ENCODE measurements around the gene TVP23A.

The TVP23A gene

DNA sequence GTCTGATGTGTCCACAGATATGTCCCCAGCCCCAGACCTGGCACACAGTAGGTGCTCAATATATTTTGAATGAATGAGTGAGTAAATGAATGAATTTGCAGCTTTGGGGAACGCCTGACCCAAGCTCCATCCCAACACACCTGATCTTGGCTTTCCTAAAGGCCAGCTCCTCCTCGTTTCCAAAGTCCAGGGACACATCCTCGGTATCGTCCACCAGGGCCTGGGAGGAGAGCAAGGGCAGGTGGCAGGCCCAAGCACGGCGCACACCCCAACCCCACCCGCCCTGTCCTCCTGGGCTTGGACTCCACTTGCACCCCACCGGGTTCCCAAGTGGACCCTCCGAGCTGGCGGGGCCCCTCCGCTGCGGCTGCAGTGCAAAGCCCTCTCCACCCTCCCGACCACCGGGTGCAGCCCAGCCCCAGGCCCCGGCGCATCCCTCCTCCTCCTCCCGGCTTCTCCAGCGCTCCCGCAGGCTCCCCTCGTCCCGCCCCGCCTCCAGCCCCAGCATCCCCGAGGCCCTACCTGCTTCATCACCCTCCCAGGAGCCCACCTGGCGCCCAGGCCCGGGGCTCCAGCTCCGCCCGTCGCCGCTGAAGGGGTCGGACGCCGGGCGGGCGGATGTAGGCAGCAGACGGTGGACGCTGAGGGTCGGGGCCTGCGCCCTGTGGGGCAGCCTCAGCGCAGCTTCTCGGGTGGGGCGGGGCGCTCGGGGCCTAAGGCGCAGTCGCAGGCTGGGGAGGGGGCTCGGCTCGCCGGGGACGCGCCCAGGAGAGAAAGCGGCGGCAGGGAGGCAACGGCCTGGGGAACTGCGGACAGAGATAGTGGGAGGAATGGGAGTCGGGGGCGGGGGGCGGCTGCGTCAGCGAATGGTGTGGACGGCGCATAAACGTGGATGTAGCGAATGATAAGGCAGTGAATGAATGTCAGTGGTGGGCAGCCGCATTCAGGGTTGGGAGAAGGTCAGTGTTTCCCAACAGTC, at the start of gene TVP23A:
TSS of gene TVP23A (minus strand) at position 832 of the 979 bp plus-strand sequence. CDS start at position 531, 301 bp downstream.
- DNase-seq = no peak

DNA sequence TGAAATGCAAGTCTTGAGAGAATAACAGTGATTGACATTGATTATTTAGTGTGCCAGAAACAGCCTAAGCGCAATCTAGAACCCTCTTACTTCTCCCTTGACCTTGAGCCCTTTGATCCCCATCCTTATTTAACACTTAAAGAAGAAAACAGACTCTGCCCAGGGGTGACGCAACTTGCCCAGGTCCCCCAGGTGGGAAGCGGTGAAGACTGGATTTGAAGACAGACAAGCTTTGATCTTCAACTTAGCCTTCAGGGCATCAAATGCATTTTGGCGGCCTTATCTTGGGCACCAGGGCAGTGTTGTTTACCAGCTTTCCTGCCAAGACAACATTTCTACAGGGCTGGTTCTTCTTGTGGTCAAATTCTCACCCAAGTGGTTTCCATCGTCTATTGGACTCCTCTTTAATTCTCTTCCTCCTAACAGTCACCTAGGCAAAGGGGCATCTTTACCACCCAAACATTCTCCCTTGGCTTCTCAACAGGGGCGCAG, 49.6 kb upstream of the TVP23A start:
- DNase-seq = no peak

DNA sequence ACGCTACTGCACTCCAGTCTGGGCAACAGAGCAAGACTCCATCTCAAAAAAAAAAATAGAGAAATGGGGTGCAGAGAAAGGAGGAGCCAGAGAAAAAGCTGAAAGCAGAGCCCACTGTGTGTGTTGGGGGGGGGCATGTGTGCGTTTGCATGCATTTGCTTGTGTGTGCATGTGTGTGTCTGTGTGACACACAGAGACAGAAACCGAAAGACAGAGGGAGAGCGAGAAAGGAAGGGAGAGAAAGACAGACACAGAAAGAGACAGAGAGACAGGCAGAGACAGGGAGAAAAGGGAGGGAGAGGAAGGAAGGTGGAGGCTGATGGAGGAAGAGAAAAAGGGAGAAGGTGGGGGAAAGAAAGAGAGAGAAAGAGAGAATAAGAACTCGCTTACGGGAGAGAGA, 48.6 kb upstream of the TVP23A start:
- no peak for DNase-seq

DNA sequence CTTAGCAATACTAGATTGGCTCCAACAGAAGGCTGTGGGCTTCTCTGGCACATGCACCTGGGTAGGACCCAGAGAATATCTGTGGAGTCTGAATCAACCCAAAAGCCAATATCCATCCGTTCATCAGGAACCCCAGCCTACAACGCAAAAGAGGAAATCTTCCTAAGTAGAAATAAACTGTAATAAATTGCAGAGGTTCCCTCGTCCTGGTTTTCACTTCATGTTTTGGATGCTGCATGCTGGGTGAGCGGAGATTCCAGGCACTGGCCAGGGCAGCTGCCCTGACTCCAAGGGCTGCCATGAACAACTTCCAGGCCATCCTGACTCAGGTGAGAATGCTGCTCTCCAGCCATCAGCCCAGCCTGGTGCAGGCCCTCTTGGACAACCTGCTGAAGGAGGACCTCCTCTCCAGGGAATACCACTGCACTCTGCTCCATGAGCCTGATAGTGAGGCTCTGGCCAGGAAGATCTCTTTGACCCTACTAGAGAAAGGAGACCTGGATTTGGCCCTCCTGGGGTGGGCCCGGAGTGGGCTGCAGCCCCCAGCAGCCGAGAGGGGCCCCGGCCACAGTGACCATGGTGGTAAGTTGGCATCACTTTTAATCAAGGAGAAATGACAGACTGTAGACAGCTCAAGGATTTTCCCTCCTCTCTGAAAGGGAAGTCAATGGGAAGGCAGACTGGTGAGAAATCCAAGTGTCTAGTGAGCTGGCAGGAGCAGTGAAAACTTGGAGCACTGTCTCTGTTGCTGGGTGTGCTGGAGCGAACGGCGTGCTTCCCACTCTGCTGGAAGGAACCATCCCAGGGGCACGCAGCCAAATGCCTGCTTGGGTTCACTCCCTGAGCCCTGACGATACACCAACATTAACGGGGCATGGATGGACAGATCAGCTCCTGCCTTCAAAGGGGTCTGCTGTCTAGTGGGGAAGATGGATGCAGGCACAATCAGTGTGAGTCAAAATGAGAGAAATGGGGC, 47.7 kb upstream of the TVP23A start:
- no peak for DNase-seq

DNA sequence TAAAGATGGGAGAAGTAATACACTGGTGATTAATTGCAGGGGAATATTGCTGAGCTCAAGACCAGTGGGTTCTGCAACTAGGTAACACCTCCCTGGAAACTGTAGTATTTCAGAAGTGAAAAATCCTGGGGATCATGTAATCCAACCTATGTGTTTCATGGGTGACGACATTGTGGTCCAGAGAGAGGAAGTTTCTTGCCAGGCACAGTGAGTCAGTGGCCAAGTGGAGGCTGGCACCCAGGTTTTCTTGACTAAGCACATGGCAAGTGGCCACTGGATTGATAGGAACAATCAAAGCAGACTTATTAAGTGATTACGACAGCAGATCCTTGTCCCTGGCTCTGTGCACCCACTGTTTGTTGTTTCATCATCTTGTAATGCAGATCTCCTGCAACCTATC, 43.8 kb upstream of the TVP23A start:
- no peak for DNase-seq

DNA sequence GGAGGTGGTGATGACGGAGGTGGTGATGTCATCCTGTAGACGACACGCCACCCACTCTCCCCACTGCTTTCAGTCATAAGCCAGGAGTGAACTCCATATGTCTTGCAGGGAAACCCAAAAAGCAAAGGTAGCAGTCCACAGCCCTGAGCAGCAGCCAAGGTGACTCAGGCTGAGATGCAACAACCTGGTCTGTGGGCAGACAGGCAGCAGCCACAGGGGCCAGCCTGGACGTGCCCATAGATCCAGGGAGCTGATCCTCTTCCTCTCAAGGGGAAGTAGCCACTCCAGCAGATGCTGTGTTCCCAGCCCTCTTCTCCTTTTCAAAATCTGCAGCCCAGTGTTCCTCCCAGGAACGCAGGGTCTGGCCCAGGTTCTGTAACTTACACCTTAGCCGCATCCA, 41.1 kb upstream of the TVP23A start:
- DNase-seq = no peak

DNA sequence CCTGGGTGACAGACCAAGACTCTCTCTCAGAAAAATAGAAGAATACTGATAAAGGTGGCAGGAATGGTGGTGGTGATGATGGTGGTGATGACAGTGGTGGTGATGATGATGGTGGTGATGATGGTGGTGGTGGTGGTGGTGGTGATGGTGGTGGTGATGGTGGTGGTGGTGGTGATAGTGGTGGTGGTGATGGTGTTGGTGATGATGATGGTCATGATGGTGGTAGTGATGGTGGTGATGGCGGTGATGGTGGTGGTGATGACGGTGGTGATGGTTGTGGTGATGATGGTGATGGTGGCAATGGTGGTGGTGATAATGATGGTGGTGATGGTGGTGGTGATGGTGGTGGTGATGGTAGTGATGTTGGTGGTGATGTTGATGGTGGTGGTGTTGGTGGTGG, 40.4 kb upstream of the TVP23A start:
- no peak for DNase-seq

DNA sequence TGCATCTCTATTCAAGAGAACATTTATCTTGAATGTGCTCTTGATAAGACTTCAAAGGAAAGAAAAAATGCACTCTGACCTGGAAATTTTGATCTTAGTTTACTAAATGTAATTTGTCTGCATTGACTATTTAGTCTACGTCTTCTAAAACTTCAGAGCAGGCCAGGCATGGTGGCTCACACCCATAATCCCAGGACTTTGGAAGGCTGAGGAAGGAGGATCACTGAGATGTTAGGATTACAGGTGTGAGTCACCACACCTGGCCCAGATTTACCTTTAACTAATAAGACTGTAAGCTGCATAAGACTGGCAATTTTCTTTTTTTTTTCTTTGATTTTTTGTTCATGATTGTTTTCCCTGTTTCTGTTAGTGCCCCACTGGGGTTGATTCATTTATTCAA, 39.6 kb upstream of the TVP23A start:
- no peak for DNase-seq

DNA sequence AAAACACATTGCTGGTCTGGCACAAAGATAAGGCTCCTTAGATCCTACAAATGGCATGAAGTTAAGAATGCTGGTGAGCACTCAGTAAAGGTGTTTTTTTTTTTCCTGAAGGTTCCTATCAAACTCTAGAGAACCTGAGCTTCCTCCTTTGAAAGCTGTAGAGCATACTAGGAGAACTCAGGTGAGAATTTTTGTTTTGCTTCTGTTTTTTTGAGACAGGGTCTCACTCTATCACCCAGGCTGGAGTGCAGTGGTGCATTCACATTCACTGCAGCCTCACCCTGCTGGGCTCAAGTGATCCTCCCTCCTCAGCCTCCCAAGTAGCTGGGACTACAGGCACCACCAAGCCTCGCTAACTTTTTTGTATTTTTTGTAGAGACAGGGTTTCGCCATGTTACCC, 37.4 kb upstream of the TVP23A start:
- no peak for DNase-seq

DNA sequence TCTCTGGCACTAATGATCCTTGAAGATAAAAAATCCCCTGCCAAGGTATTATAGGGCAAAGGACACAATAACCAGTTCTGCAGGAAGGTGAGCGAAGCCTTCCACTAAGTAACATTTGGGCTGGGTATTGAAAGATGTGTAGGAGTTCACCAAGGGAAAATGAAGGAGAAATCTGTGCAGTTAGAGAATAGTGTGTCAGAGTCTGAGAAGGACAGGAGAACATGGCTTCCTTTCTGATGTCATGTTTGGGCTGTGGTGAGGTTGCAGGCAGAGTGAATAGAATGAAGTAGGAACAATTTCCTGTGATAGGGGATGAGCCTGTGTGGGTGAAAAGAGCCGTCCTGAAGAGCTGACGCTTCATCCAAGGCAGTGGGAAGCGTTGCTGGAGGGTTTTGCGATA, 34.4 kb upstream of the TVP23A start:
- no peak for DNase-seq

DNA sequence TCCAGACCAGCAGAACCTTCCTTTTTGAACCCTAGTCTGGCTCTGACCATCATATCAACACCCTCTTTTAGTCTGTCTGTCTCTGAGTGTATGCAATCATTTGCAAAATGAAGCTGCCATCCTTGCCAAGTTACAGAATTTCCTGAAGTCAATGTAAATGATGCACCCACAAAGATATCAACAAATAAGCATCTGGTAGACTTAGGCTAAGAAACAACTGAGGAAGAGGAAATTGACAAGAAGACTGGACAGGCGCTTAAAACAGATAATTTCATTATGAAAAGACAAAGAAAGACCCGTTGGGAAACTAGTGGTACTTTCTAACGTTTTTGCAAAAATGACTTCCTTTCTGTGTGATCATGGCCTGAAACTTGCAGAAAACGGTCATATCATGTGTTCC, 33.7 kb upstream of the TVP23A start:
- DNase-seq = no peak

DNA sequence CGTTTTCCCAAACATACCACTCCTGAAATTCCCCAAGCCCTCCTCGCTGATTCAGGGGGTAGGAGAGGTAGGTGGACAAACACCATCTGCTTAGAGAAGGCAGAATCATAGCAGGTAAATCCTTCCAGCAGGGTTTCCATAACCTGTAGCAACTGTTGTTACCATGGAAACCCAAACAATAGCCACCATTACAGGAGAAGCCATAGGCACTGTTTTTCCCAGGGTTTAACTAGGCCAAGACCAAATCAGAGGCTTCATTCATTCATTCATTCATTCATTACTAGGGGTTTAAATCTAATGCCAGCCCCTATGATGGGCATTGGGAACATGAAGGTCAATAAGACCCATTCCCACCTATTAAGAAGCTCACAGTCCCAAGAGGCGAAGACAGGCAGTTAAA, 32.9 kb upstream of the TVP23A start:
- no peak for DNase-seq

DNA sequence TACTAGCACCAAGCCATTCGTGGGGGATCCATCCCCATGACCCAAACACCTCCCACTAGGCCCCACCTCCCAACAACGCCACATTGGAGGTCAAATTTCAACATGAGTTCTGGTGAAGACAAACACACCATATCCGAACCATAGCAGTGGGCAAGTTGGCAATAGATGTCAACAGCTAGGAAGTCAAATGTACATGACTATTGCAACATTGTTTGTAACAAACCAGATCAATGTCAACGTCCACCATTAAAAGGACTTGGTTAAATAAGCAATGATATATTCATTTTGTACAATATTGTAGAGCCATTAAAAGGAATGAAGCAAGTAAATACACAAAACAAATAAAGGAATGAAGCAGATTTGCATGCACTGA, 31.9 kb upstream of the TVP23A start:
- no peak for DNase-seq

DNA sequence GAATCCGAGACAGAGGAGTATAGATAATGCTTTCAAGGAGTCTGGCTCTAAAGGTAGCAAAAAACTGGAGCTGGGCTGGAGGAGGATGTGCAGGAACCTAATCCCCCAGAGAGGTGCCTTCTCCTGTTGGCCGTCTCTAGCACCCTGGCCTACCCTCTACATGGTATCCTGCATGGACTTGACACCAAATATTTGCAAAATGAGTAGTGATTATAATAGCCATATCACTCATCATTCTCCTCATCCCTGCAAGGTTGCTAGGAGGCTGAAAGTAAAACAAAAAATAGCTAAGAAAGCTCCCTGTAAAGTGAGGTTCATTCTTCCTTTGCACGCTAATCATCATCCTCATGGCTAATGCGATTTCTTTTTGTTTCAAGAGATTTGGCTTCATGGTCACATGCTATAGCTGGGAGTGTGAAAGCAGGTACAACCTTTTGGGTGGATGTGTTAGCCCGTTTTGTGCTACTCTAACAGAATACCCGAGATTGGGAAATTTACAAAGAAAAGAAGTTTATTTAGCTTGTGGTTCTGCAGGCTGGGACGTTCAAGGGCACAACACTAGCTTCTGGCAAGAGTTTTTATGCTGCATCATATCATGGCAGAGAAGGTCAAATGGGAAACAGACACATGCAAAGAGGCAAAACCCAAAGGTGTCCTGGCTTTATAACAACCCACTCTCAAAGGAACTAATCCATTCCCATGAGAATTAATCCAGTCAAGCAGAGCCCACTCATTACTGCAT, 31.3 kb upstream of the TVP23A start:
- no peak for DNase-seq

DNA sequence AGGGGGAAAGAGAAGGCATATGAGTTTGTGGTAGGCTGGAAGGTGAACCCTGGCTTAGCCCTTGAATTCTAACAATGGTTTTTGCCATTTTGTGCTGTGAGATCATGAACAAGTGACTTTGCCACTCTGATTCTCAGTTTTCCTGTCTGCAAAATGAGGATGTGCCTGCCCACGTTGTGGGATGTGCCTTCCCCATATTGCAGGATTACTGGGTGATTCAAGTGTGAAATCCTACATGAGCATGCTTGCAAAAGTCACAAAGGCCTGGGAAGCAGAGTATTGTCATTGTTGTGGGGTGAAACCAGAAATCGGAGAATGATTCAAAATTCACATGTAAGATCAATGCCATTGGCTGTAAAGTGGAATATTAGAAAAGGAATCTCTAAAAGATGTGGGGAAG, 28.6 kb upstream of the TVP23A start:
- DNase-seq = no peak

DNA sequence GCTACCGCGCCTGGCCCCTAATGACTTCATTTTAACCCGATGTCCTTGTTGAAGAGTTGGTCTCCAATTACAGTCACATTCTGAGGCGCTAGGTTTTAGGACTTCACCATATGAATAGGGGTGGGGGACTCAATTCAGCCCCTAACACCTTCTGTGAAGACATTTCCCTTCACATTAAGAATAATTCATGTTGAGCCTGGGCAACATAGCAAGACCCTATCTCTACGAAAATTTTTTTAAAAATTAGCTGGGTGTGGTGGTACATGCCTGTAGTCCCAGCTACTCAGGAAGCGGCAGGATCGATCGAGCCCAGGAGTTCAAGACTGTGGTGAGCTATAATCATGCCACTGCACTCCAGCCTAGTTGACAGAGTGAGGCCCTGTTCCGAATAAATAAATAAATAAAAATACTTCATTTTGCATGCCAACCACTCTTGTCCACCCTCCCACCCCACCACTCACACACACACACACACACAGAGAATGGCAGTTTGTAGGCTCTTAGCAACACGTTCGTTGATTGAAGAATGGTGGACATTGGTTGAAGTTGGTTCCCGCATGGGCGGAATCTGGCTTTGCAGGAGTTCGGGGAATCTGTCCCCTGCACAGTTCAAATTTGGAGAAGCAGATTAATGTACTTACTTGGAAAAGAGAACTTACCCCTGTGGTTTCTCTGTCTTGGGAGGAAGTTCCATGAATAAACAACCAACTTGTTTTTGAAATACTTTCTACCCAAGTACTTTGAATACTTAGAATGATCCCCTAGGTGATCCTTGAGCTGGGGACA, 27.8 kb upstream of the TVP23A start:
- no peak for DNase-seq

DNA sequence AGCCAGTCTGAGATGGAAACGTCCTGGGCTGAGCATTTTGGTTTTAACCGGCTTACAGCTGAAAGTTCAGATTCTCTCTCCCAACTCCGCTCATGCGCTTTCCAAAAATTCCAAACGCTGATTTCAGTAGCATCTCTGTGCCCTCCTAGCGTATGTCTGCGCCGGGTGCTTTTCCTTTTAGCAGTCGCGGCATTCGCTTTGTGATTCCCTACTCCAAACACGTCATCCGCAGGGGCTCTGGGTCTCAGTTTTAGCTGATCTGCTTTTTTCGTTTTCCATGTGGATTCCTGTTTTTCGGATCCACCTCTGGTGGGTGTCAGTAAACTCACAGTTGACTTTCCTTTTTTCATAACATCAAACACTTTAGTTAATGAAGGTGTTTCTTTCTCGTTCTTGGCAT, 22.1 kb upstream of the TVP23A start:
- no peak for DNase-seq

DNA sequence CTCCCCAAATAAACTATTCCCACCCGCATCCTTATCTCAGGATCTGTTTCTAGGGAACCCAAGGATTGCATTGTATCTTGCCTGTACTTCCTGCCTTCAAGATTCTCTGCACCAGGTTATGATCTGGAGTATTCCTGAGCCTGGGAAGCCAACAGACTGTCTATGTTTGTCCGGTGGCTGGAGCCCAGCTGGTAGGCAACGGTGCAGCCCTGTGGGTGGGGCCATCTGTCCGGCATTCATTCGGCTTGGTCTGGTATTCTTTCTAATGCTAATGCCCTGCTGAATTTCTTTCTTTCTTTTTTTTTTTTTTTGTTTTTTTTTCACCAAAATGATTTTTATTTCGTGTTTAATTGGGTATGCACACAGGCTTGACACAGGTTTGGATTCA, 20.7 kb upstream of the TVP23A start:
- no peak for DNase-seq

DNA sequence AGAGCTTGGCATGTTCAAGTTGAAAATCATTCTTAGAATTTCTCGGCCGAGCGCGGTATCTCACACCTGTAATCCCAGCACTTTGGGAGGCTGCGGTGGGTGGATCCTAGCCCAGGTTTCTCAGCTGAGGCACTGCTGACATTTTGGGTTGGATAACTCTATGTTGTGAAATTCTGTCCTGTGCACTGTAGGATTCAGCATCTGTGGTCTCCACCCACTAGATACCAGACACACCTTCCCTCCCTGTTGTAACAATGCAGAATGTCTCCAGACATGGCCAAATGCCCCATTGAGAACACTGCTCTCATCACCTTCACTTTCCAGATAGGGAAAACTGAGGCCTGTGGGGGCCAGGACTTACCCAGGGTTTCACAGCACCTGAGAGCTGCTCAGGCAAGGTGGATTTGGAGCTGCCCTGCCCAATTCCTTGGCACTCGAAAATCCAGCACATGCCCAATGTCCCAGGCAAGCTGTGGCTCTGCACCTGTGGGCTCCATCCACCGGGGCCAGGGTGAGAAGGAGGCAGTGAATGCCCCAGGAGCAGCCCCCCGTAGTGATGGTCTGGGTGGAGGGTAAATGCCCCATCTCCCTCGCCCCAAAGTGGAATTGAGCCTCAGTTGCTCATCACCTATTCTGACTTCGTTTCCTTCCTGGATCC, 20.2 kb upstream of the TVP23A start:
- DNase-seq = no peak

DNA sequence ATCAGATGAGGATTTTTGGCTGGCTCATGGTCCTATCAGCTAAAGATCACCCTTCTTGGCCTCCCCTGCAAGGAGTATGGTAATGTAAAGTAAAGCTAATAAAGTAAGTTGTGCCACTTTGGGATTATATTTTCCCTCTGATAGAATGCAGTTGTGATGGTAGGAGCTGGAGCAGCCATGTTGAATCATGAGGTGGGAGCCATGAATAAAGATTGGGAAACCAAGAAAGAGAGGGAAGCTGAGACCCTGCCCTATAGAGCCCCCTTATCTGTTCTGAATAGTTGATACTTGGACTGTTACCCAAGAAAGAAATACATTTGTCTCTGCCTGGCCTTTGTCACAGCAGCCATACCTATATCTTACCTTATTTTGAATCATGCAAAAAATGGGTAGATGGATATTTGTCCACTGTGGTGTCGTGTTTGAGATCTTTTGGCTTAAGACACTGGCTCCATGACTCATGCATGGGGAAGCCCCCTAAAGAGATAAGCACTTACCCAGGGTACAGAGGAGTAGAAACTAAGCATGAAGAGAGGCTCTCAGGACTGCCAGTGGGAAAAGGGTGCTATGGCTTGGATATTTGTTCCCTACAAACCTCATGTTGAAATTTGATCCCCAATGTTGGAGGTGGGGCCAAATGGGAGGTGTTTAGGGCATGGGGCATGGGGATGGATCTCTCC, 17.7 kb upstream of the TVP23A start:
- no peak for DNase-seq
